GM18858 (cell line): ENCODE data around the gene RGL4.
"Not testable (repeated sequence)": the region's sequence is repeated elsewhere in the genome, so short reads cannot be mapped to it uniquely, and the experiment has no call there.

Experiments
- ATAC-seq: cut with Tn5 transposase; IDR thresholded peaks from one replicate; pipeline ENCODE4 v1.9.1; 2021; ENCODE audit not compliant: unreplicated experiment

The RGL4 gene

GRCh38 chr22:23690713-23691112 lies at the start of gene RGL4:
Gene RGL4, plus strand, starts transcription at chr22:23691013. Its CDS starts 1,018 bp downstream, at chr22:23692031.
- no peak for ATAC-seq

- ATAC-seq, result not testable (repeated sequence)
These were observed 44.3 kb upstream of the RGL4 start for GRCh38 chr22:23646526-23646925.

DNA sequence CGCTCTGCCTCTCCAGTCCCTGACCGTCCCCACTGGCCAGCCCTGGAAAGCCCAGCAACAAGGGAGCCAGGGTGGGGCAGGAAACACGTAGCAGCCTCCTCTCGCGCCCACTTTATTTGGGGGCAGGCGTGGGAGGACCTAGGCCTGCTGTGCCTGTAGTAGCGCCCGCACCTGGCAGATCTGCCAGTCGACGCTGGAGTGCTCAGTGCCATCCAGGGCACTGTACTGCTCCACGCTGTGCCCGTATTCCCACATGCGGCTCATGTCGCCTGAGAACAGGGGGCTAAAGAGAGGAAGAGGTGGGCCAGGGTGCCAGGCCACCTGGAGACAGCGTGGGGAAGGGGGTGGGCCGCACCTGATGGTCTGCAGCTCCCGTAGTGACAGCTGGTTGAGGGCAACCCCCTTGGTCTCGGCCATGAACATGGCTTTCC lies 41.7 kb upstream of the RGL4 start:
- no peak for ATAC-seq

- ATAC-seq, result no peak
These were observed 39.1 kb upstream of the RGL4 start for GRCh38 chr22:23651676-23652075.

DNA sequence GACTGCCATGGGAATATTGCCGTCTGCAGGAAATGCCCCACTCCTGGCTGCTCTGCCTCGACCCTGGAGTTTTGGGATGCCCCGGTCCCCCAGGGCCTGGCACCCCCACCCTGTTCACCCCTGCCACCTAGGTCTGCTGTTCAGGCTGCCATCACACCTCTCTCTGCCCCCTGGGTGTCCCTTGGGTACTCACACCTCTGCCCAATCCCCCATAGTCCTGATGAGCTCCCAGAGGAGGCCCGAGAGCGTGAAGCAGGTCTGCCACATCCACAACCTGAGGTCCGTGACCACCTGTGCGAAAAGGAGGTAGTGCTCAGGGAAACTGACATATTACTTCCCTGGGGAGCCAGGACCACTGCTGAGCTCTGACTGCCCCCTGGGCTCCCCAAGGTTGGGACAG lies 38.5 kb upstream of the RGL4 start:
- ATAC-seq, result no peak

DNA sequence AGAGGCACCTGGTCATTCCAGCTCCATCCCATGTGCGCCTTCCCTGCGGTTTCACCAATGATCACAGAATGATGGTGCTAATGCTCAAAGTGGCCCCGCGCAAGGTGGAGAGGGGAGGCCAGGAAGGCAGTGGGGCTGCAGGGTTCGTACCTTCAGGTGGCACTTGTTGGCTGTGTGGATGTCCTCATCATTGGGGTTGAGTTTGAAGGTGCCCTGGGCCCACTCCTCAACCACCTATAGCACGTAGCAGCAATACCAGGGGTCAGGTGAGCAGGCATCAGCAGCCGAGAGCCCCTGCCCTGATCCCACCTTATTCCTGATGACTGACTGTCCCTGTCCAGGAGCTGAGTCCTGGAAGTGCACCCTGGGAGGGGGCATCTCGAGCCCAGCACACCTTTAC lies 38.1 kb upstream of the RGL4 start:
- no peak for ATAC-seq

DNA sequence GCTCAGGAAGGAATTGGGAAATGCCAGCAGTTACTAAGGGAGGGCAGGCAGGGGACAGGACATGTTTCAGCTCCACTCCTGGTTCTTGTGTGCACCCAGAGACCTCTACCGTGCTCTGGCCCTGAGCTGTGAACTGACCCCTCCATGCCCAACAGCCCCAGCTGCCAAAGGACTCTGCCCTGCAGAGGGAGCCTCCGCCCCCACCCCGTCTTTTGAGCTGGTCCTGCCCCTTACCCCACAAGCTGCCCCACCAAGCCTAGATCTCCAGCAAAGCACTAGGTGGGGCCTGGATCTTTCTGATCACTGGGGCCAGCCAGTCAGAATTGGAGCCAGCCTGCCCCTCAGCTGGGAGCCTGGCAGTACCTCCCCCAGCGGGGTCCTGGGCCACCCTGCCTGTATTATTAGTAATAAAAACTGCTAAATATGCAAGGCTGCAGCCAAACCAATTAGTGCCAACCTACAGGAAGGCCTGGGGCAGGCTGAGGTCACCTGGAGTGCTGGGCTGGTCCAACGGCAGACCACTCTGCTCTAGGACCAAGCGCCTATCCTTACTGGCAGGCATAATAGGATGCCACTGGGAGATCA lies 34.8 kb upstream of the RGL4 start:
- no peak for ATAC-seq

DNA sequence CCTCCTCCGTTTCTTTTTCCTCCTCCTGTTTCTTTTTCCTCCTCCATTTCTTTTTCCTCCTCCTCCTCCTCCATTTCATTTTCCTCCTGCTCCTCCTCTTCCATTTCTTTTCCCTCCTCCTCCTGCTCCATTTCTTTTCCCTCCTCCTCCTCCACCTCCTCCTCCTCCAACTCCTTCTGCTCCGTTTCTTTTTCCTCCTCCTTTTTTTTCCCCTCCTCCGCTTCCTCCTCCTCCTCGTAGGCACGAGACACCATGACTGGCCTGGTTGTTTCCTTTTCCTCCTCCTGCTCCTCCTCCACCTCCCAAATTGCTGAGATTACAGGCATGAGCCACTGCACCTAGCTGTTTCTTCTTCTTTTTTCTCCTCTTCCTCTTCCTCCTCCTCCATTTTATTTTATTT lies 33.1 kb upstream of the RGL4 start:
- no peak for ATAC-seq

- not testable (repeated sequence) for ATAC-seq
These were observed 30.4 kb upstream of the RGL4 start for GRCh38 chr22:23660381-23660780.

DNA sequence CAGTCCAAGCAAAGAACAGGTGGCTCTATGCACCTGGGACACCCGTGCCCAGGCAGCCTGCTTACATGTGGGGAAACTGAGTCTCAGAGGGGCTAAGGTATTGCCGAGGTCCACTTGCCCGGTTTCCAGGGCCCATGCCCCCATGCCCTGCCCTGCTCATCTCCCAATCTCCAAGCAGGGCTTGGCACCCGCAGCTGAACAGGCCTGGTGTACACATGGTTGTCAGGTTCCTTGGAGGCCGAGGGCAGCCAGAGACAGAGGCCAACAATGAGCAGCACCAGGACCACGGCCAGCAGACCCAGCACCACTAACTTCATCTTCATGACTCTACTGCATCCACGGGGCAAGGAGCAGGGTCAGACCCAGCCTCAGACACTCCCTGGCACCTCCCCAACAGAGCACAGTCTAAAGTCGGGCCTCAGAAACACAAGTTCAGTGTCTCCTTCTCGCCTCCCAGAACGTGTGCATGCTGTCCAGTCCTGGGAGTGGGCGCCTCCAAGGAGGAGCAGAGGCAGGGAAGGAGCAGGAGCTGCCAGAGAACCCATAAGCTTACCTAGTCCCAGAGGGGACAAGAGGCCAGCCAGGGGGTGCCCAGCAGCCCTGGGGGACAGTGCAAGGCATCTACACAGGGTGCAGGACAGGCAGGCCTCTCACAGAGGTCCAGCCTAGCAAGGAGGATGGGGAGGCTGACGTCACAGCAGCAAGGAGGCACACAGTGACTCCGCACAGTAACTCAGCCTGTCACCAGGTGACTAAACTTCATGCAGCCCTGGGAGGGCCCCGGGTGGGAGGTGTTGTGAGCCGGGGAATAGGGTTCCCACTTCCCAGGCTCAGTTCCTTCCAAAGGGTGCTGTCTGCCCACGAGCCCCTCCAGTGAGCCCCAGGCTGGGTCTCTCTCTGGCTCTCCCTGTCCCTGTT lies 20.2 kb upstream of the RGL4 start:
- no peak for ATAC-seq

- not testable (repeated sequence) for ATAC-seq
These were observed 19.4 kb upstream of the RGL4 start for GRCh38 chr22:23671387-23671786.

- ATAC-seq, result not testable (repeated sequence)
These were observed 18.3 kb upstream of the RGL4 start for GRCh38 chr22:23672307-23673049.

DNA sequence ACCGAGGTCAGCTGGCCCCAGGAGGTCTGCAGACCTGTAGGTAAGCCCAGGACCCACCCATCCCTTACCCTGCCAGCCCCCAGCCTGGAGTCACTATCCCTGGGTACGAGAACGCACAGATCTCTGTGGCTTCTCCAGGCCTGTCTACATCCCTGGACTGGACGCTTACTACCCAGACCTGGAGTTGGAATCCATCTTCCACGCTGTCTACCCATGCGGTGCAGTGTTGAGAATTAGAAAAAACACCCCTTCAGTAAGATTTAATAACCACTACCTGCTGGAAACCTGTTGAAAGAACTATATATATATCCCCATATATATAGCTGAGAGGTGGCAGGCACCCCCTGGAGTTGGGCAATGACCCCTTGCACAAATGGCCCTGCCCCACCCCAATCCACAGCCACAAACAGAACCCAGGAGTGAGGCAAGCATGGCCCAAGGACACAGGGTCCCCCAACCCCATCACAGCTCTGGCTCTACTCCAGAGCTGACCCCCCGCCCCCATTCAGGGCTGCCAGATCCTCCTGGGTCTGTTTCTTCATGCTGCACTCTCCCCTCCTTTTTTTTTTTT lies 17.7 kb upstream of the RGL4 start:
- ATAC-seq, result no peak

GRCh38 chr22:23673826-23674690 lies 16.8 kb upstream of the RGL4 start:
- ATAC-seq, result no peak

GRCh38 chr22:23674886-23675501 lies 15.8 kb upstream of the RGL4 start:
- not testable (repeated sequence) for ATAC-seq

GRCh38 chr22:23675502-23676415 lies 15.1 kb upstream of the RGL4 start:
- no peak for ATAC-seq

GRCh38 chr22:23676841-23677700 lies 13.7 kb upstream of the RGL4 start:
- not testable (repeated sequence) for ATAC-seq

GRCh38 chr22:23677701-23677995 lies 13.2 kb upstream of the RGL4 start:
- no peak for ATAC-seq
